Measurements from ENCODE around the gene GNE.

DNA sequence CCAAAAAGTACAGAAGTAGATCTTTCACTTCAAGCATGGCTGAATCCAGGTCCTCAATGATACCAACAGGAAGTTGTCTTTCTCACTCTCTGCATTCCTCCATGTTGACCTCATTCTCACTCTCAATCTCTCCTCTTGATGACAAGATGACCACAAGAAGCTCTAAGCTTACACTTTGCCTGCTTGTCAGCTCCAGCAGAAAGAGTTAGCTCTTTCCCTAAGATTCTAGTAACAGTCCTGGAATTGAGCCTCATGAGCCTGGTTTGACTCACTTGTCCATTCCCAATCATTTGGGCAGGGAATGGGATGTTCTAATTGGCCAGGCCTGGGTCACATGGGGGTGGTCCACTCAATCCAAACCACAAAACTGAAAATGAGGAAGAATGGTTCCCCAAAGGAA is 70.8 kb downstream of the GNE start:
- no peak for TF ChIP-seq POLR2A (IDR thresholded peaks at IDR 0.05)
- TF ChIP-seq, protein P1, sequence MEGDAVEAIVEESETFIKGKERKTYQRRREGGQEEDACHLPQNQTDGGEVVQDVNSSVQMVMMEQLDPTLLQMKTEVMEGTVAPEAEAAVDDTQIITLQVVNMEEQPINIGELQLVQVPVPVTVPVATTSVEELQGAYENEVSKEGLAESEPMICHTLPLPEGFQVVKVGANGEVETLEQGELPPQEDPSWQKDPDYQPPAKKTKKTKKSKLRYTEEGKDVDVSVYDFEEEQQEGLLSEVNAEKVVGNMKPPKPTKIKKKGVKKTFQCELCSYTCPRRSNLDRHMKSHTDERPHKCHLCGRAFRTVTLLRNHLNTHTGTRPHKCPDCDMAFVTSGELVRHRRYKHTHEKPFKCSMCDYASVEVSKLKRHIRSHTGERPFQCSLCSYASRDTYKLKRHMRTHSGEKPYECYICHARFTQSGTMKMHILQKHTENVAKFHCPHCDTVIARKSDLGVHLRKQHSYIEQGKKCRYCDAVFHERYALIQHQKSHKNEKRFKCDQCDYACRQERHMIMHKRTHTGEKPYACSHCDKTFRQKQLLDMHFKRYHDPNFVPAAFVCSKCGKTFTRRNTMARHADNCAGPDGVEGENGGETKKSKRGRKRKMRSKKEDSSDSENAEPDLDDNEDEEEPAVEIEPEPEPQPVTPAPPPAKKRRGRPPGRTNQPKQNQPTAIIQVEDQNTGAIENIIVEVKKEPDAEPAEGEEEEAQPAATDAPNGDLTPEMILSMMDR (IDR thresholded peaks at IDR 0.05), result no peak
